Prostate gland (tissue), 2 donors: ENCODE data around the gene ANXA1. TPM values are rescaled to one million over a fixed set of nuclear protein-coding genes. Genes with fewer than 3 reads are reported as not detected.

Experiments used
- DNase-seq: peaks from one replicate; pipeline ENCODE4 v3.0.0-alpha.2; 2019; ENCODE audit warnings: low spot score
- H3K27ac ChIP-seq, 2 donors: fragments of 200-600 bp; sonication (generic); 2 replicates each; pipeline ENCODE4 v1.5.1; 2017 to 2019
- H3K27me3 ChIP-seq: fragments of 200-600 bp; sonication (generic); replicated peaks from 2 replicates; pipeline ENCODE4 v1.5.1; 2019; ENCODE audit not compliant: insufficient read depth
- H3K36me3 ChIP-seq, 2 donors: fragments of 200-600 bp; sonication (generic); 1 replicate in 1 of 2; 2 replicates in 1 of 2; pipeline versions ENCODE4 v1.5.1 to v1.8.1; 2017 to 2019
- H3K4me1 ChIP-seq: fragments of 200-600 bp; sonication (generic); replicated peaks from 2 replicates; pipeline ENCODE4 v1.5.1; 2019
- H3K4me3 ChIP-seq, 2 donors: fragments of 200-600 bp; sonication (generic); 2 replicates each; pipeline ENCODE4 v1.5.1; 2017 to 2019
- H3K9me3 ChIP-seq: fragments of 200-600 bp; sonication (generic); 2 replicates; pipeline ENCODE4 v1.5.1; 2017
- POLR2A ChIP-seq: fragments of 450-650 bp; IDR thresholded peaks from one replicate; pipeline ENCODE4 v1.6.1; 2016; ENCODE audit warnings: antibody characterized with exemption, mild to moderate bottlenecking
- POLR2AphosphoS5 ChIP-seq: sonication (generic); formaldehyde crosslinking; IDR thresholded peaks from one replicate; pipeline ENCODE4 v1.6.1; 2017; ENCODE audit warnings: antibody characterized with exemption
- WGBS: methylation state at CpG from one replicate; pipeline ENCODE4 v1.1.5; 2018; 5-methylcytosine and 5-hydroxymethylcytosine counted together
- intact Hi-C: fragments of 100-400 bp; cut with DNase I; formaldehyde crosslinking; loops from one replicate; pipeline ENCODE4 v1.14.2; 2022
- total RNA-seq, 2 donors: library from RNA; depleted of rRNA; stranded (reverse); fragments of >200 nt; gene quantifications; one replicate each; pipeline ENCODE4 v1.1.0, GENCODE V29; 2016
- TF ChIP-seq, protein P1 (sequence below), 4 experiments: fragments of 200-600 bp in 2 of 4; fragments of 450-650 bp in 2 of 4; sonication (generic) in 2 of 4; IDR thresholded peaks; 1 replicate in 3 of 4; 2 replicates in 1 of 4; pipeline ENCODE4 v1.5.1; 2016 to 2019; ENCODE audit warnings: antibody characterized with exemption in 4 of 4, mild to moderate bottlenecking in 2 of 4, moderate library complexity in 2 of 4

The ANXA1 gene
- total RNA-seq, 2 donors from 2014 or later: 65.3 to 341 TPM

GRCh38 chr9:73155968-73156864 is 4.6 kb downstream of the ANXA1 start:
- peaks cover 4 to 5% of the 10 kb centered on the region in 2 donors for H3K36me3 ChIP-seq
- no peaks in the 10 kb centered on the region for H3K9me3 ChIP-seq
- H3K27me3 ChIP-seq: no peaks in the 10 kb centered on the region
- H3K27ac ChIP-seq: no peak overlapping the region
- intact Hi-C loops: no loop called here
- DNase-seq: no peak
- WGBS: 85% methylated on average over 4 of the region's 4 CpGs
- TF ChIP-seq POLR2AphosphoS5 (no peak), POLR2A (no peak)
- TF ChIP-seq, protein P1, sequence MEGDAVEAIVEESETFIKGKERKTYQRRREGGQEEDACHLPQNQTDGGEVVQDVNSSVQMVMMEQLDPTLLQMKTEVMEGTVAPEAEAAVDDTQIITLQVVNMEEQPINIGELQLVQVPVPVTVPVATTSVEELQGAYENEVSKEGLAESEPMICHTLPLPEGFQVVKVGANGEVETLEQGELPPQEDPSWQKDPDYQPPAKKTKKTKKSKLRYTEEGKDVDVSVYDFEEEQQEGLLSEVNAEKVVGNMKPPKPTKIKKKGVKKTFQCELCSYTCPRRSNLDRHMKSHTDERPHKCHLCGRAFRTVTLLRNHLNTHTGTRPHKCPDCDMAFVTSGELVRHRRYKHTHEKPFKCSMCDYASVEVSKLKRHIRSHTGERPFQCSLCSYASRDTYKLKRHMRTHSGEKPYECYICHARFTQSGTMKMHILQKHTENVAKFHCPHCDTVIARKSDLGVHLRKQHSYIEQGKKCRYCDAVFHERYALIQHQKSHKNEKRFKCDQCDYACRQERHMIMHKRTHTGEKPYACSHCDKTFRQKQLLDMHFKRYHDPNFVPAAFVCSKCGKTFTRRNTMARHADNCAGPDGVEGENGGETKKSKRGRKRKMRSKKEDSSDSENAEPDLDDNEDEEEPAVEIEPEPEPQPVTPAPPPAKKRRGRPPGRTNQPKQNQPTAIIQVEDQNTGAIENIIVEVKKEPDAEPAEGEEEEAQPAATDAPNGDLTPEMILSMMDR (IDR thresholded peaks at IDR 0.05): no peak
- H3K4me3 ChIP-seq: no peak overlapping the region
- H3K4me1 ChIP-seq: peaks cover 3% of the 10 kb centered on the region

DNA sequence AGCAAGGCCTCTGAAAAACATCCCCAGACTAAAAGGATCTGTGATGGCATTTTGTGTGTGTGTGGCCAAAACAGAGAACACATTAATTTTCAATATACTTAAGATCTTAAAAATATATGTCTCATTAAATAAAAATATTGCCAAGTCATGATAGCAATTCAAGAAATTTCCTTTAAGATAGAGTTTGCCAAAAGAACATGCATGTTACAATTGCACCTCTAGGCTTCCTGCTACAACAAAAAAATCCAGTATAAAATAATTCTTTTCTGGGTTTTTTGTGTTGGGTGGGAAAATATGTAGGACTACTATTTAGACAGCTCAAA is 5.2 kb downstream of the ANXA1 start:
- Histone ChIP-seq H3K36me3 (peaks cover 4 to 5% of the 10 kb centered on the region in 2 donors), H3K4me3 (no peak overlapping the region), H3K4me1 (peaks cover 3% of the 10 kb centered on the region), H3K9me3 (no peaks in the 10 kb centered on the region), H3K27ac (no peak overlapping the region), H3K27me3 (no peaks in the 10 kb centered on the region)
- intact Hi-C loops: no loop called here
- DNase-seq: no peak
- TF ChIP-seq, protein P1 (IDR thresholded peaks at IDR 0.05): no peak
- no peak for TF ChIP-seq POLR2AphosphoS5
- TF ChIP-seq POLR2A: no peak

DNA sequence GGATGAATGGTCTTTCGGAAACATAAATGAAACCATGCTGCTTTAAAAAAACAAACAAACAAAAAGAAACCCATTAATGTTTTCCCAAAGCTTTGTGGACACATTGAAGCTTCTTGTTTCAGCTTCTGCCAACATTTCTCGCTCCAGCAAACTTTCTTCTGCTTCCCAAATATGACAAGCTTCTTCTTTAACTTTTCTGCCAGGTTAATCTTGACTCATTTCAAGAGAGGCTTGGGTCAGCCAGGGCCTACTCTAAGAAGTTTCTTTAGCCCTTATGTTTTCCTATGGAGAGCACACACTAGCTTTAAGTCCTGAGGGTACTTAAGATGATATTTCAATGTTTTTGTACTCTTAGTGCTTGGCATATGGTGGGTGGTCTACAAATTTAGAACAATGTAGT is 6.1 kb downstream of the ANXA1 start:
- WGBS: 63% methylated on average over 2 of the region's 2 CpGs
- intact Hi-C loops: no loop called here
- TF ChIP-seq POLR2A: no peak
- no peak for TF ChIP-seq POLR2AphosphoS5
- TF ChIP-seq, protein P1 (IDR thresholded peaks at IDR 0.05): no peak

GRCh38 chr9:73158723-73159122 is 7.1 kb downstream of the ANXA1 start:
- 85% methylated on average over 6 of the region's 6 CpGs for WGBS
- Histone ChIP-seq H3K4me3 (no peak overlapping the region), H3K27ac (no peak overlapping the region), H3K27me3 (no peaks in the 10 kb centered on the region), H3K36me3 (peaks cover 4 to 5% of the 10 kb centered on the region in 2 donors), H3K9me3 (no peaks in the 10 kb centered on the region), H3K4me1 (peaks cover 3% of the 10 kb centered on the region)
- TF ChIP-seq POLR2A: no peak
- TF ChIP-seq POLR2AphosphoS5: no peak
- TF ChIP-seq, protein P1 (IDR thresholded peaks at IDR 0.05): no peak
- no peak for DNase-seq
- intact Hi-C loops: no loop called here

More for the DNA sequence above, 6.1 kb downstream of the ANXA1 start:
- Histone ChIP-seq H3K27ac (no peak overlapping the region), H3K4me3 (no peak overlapping the region), H3K36me3 (peaks cover 4 to 5% of the 10 kb centered on the region in 2 donors), H3K27me3 (no peaks in the 10 kb centered on the region), H3K9me3 (no peaks in the 10 kb centered on the region), H3K4me1 (peaks cover 3% of the 10 kb centered on the region)
- no peak for DNase-seq

GRCh38 chr9:73160868-73161267 is 9.2 kb downstream of the ANXA1 start:
- Histone ChIP-seq H3K9me3 (no peaks in the 10 kb centered on the region), H3K4me1 (no peaks in the 10 kb centered on the region), H3K27me3 (no peaks in the 10 kb centered on the region), H3K4me3 (no peak overlapping the region), H3K27ac (no peak overlapping the region), H3K36me3 (peaks cover 4 to 5% of the 10 kb centered on the region in 2 donors)
- DNase-seq: no peak
- intact Hi-C loops: no loop called here
- TF ChIP-seq POLR2AphosphoS5 (no peak), POLR2A (no peak)
- TF ChIP-seq, protein P1 (IDR thresholded peaks at IDR 0.05): no peak
- 90% methylated on average over 5 of the region's 5 CpGs for WGBS
